Measurements from ENCODE around the gene RGS10. TPM values are rescaled to one million over a fixed set of nuclear protein-coding genes. Genes with fewer than 3 reads are reported as not detected.

RGS10 gene
- total and polyA plus RNA-seq, 7 donors, result 4.2 to 28.4 (median 9.5) TPM

DNA sequence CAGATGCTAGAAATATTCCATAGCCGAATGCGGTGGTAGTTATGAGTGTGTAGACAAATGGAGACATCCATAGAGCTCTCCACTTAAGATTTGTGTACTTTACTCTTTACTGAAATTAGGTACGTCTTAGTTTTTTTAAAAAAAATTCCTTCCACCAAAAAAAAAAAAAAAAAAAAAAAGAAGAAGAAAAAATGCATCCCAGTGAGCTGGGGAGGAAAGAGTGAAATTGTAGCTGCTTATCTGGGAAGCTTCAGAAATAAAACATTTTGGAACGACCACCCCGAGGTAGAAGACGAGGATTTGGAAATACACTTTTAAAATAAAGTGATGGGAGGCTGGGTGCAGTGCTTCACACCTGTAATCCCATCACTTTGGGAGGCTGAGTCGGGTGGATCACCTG is 53.8 kb downstream of the RGS10 start:
- no peaks in the 10 kb centered on the region for H3K27me3 ChIP-seq (ENCODE audit: insufficient read depth in 3 of 3, low read length in 2 of 3)
- ATAC-seq, result no peak
- 85 to 87% (median 87%) methylated on average over 7 of the region's 7 CpGs for WGBS, 3 donors
- intact Hi-C loops (cut with DNase I), result no loop called here
- DNase-seq, result no peak
- H3K36me3 ChIP-seq (ENCODE audit: insufficient read depth in 1 of 2, low read depth in 1 of 2), result no peaks in the 10 kb centered on the region
- H3K4me1 ChIP-seq, result no peaks in the 10 kb centered on the region
- no peak overlapping the region for H3K4me3 ChIP-seq
- H3K9me3 ChIP-seq, result no peaks in the 10 kb centered on the region
- TF ChIP-seq CTCF (IDR thresholded peaks at IDR 0.05), result no peak
- no peak overlapping the region for H3K27ac ChIP-seq

DNA sequence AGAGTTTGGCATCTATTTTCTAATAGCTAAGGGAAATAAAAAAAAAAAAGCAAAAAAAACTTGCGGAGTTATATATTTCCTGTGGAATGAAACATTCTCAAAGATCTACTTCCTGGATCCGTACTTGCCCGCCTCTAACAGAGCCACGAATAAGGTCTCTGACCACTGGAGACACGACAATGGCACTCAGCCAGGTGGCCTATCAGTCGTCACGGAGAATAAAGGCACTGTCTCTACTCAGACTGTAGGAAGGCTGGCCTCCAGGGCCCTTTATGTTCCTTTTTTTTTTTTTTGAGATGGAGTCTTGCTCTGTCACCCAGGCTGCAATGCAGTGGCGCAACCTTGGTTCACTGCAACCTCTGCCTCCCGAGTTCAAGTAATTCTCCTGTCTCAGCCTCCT is 58.7 kb downstream of the RGS10 start:
- Histone ChIP-seq H3K36me3 (ENCODE audit: insufficient read depth in 1 of 2, low read depth in 1 of 2) (no peaks in the 10 kb centered on the region), H3K9me3 (no peaks in the 10 kb centered on the region), H3K4me1 (no peaks in the 10 kb centered on the region), H3K27me3 (ENCODE audit: insufficient read depth in 3 of 3, low read length in 2 of 3) (peaks cover 0 to 16% (median 0%) of the 10 kb centered on the region in 3 donors), H3K27ac (no peak overlapping the region), H3K4me3 (no peak overlapping the region)
- no peak for TF ChIP-seq CTCF (IDR thresholded peaks at IDR 0.05)
- no peak for DNase-seq
- intact Hi-C loops (cut with DNase I), result no loop called here
- 38 to 47% (median 45%) methylated on average over 9 of the region's 9 CpGs for WGBS, 3 donors
- ATAC-seq, result no peak

- DNase-seq, result no peak
- ATAC-seq, result no peak
- H3K9me3 ChIP-seq, result no peaks in the 10 kb centered on the region
- no peak overlapping the region for H3K27ac ChIP-seq
- no peaks in the 10 kb centered on the region for H3K36me3 ChIP-seq (ENCODE audit: insufficient read depth in 1 of 2, low read depth in 1 of 2)
- WGBS, 3 donors, result 93 to 97% (median 93%) methylated on average over 6 of the region's 6 CpGs
- intact Hi-C loops (cut with DNase I), result no loop called here
- H3K27me3 ChIP-seq (ENCODE audit: insufficient read depth in 3 of 3, low read length in 2 of 3), result peaks cover 0 to 18% (median under 1%) of the 10 kb centered on the region in 3 donors
- no peak overlapping the region for H3K4me3 ChIP-seq
- no peak for TF ChIP-seq CTCF (IDR thresholded peaks at IDR 0.05)
- H3K4me1 ChIP-seq, result no peaks in the 10 kb centered on the region
Measured at GRCh38 chr10:119483001-119483400, 59.5 kb downstream of the RGS10 start.

DNA sequence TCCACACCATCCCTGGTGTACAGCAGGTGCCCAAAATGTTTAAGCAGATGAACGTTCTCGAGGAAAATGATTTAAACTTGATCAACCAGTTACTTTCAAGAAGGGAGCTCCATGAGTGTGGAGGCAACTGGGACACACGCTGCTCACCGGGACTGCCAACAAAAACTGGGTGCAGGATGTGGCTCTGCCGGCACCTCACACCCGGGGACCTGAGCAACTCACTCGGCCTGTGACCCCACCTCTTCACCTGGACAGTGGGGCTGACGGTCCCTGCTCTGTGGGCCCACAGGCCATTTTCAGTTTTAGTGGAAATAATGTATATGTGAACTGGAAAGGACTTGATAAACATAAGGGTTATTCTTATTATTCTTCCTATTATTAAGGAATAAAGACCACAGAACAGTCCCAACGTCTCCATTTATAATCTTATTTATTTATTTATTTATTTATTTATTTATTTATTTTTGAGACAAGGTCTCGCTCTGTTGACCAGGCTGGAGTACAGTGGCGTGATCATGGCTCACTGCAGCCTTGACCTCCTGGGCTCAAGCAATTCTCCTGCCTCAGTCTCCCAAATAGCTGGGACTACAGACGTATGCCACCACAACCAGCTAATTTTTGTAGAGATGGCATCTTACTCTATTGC is 60.6 kb downstream of the RGS10 start:
- Histone ChIP-seq H3K27me3 (ENCODE audit: insufficient read depth in 3 of 3, low read length in 2 of 3) (peaks cover 0 to 26% (median 2%) of the 10 kb centered on the region in 3 donors), H3K9me3 (no peaks in the 10 kb centered on the region), H3K27ac (no peak overlapping the region), H3K4me1 (no peaks in the 10 kb centered on the region), H3K4me3 (no peak overlapping the region), H3K36me3 (ENCODE audit: insufficient read depth in 1 of 2, low read depth in 1 of 2) (no peaks in the 10 kb centered on the region)
- 91 to 95% (median 92%) methylated on average over 12 of the region's 12 CpGs for whole genome bisulfite sequencing, 3 donors
- ATAC-seq (no peak), DNase-seq (no peak)
- no peak for TF ChIP-seq CTCF (IDR thresholded peaks at IDR 0.05)
- intact Hi-C loops (cut with DNase I), result no loop called here

DNA sequence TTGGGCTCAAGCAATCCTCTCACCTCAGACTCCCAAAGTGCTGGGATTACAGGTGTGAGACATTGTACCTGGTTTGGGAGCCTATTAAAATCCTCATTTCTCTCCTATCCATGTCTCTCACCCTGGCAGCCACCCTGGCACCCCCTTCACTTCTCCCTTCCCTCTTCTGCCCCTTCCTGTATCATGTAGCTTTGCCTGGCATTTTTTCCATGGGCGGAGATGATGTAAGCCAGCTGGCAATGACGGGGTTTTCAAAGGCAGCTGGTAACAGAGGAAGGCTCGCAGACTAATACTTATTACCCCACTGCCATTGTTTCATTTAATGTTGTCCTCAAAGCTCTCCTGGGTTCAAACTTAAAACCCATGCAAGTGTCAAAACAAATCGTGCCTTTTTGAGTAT is 61.9 kb downstream of the RGS10 start:
- intact Hi-C loops (cut with DNase I), result no loop called here
- ATAC-seq, result no peak
- Histone ChIP-seq H3K4me3 (no peak overlapping the region), H3K9me3 (no peaks in the 10 kb centered on the region), H3K27ac (no peak overlapping the region), H3K27me3 (ENCODE audit: insufficient read depth in 3 of 3, low read length in 2 of 3) (peaks cover 0 to 33% (median 6%) of the 10 kb centered on the region in 3 donors), H3K36me3 (ENCODE audit: insufficient read depth in 1 of 2, low read depth in 1 of 2) (no peaks in the 10 kb centered on the region), H3K4me1 (no peaks in the 10 kb centered on the region)
- no peak for DNase-seq
- 22 to 30% (median 29%) methylated on average over 4 of the region's 4 CpGs for WGBS, 3 donors
- TF ChIP-seq CTCF (IDR thresholded peaks at IDR 0.05), result no peak

Data from psoas muscle (tissue), 8 donors.